HEK293T (cell line): Measurements from ENCODE around the gene SLC14A1.

ENCODE experiments used
- ARNT ChIP-seq: fragments of 450-650 bp; IDR thresholded peaks from 2 replicates; pipeline ENCODE4 v1.6.1; 2017; ENCODE audit warnings: mild to moderate bottlenecking
- BHLHE40 ChIP-seq: fragments of 450-650 bp; IDR thresholded peaks from 2 replicates; pipeline ENCODE4 v1.6.1; 2016; ENCODE audit warnings: mild to moderate bottlenecking, moderate library complexity, borderline replicate concordance
- CTBP1 ChIP-seq: fragments of 450-650 bp; IDR thresholded peaks from 2 replicates; pipeline ENCODE4 v1.6.1; 2016; ENCODE audit warnings: borderline replicate concordance
- ELF4 ChIP-seq: fragments of 450-650 bp; IDR thresholded peaks from 2 replicates; pipeline ENCODE4 v1.6.1; 2017; ENCODE audit warnings: antibody characterized with exemption
- FOXA1 ChIP-seq: fragments of 450-650 bp; IDR thresholded peaks from 2 replicates; pipeline ENCODE4 v1.6.1; 2016; ENCODE audit warnings: mild to moderate bottlenecking
- FOXM1 ChIP-seq: fragments of 450-650 bp; IDR thresholded peaks from 2 replicates; pipeline ENCODE4 v1.6.1; 2017; ENCODE audit warnings: mild to moderate bottlenecking, borderline replicate concordance
- HDGF ChIP-seq: fragments of 450-650 bp; IDR thresholded peaks from 2 replicates; pipeline ENCODE4 v1.6.1; 2017; ENCODE audit warnings: antibody characterized with exemption, borderline replicate concordance
- PKNOX1 ChIP-seq: fragments of 450-650 bp; IDR thresholded peaks from 2 replicates; pipeline ENCODE4 v1.6.1; 2016
- SUZ12 ChIP-seq: fragments of 450-650 bp; IDR thresholded peaks from 2 replicates; pipeline ENCODE4 v1.6.1; 2016; ENCODE audit warnings: mild to moderate bottlenecking
- TARDBP ChIP-seq: fragments of 450-650 bp; IDR thresholded peaks from 2 replicates; pipeline ENCODE4 v1.6.1; 2016
- ZNF384 ChIP-seq: fragments of 450-650 bp; IDR thresholded peaks from 2 replicates; pipeline ENCODE4 v1.6.1; 2016

- TF ChIP-seq SUZ12 = no peak
- no peak for TF ChIP-seq FOXM1
- no peak for TF ChIP-seq ELF4
- no peak for TF ChIP-seq TARDBP
- no peak for TF ChIP-seq PKNOX1
- TF ChIP-seq HDGF = no peak
- TF ChIP-seq BHLHE40 = no peak
- TF ChIP-seq ARNT = no peak
- TF ChIP-seq CTBP1 = no peak
- no peak for TF ChIP-seq FOXA1
- no peak for TF ChIP-seq ZNF384
These were observed 2.6 kb downstream of the SLC14A1 start for GRCh38 chr18:45726603-45727002.
